Astrocyte of the spinal cord (primary cell): ENCODE data around the gene ROR1.

Experiments
- DNase-seq: peaks from one replicate; pipeline ENCODE4 v3.0.0; 2011; ENCODE audit warnings: low read depth, low spot score
- H3K4me3 ChIP-seq: 2 replicates; pipeline ENCODE4 v1.5.1; 2011; ENCODE audit warnings: low read depth, mild to moderate bottlenecking, low read length, moderate library complexity
- in situ Hi-C: cut with HindIII; loops from 2 replicates; pipeline ENCODE4 v1.10.0; 2017; ENCODE audit warnings: low sequenced_read_pairs
- TF ChIP-seq, protein P1 (sequence below): IDR thresholded peaks from 2 replicates; pipeline ENCODE4 v1.5.1; 2012; ENCODE audit warnings: low read depth, mild to moderate bottlenecking, low read length, inconsistent platforms

Gene ROR1

GRCh38 chr1:63973005-63973419 is 199.2 kb downstream of the ROR1 start:
- in situ Hi-C loops = no loop called here

GRCh38 chr1:63974966-63975365 is 201.1 kb downstream of the ROR1 start:
- H3K4me3 ChIP-seq = no peak overlapping the region
- TF ChIP-seq, protein P1, sequence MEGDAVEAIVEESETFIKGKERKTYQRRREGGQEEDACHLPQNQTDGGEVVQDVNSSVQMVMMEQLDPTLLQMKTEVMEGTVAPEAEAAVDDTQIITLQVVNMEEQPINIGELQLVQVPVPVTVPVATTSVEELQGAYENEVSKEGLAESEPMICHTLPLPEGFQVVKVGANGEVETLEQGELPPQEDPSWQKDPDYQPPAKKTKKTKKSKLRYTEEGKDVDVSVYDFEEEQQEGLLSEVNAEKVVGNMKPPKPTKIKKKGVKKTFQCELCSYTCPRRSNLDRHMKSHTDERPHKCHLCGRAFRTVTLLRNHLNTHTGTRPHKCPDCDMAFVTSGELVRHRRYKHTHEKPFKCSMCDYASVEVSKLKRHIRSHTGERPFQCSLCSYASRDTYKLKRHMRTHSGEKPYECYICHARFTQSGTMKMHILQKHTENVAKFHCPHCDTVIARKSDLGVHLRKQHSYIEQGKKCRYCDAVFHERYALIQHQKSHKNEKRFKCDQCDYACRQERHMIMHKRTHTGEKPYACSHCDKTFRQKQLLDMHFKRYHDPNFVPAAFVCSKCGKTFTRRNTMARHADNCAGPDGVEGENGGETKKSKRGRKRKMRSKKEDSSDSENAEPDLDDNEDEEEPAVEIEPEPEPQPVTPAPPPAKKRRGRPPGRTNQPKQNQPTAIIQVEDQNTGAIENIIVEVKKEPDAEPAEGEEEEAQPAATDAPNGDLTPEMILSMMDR = no peak
- in situ Hi-C loops = no loop called here

More at GRCh38 chr1:63973005-63973419, 199.2 kb downstream of the ROR1 start:
- H3K4me3 ChIP-seq = no peak overlapping the region
- TF ChIP-seq, protein P1 = no peak
- no peak for DNase-seq

GRCh38 chr1:63975481-63975880 is 201.7 kb downstream of the ROR1 start:
- in situ Hi-C loops = no loop called here
- H3K4me3 ChIP-seq = no peak overlapping the region
- no peak for DNase-seq
- TF ChIP-seq, protein P1 = no peak

More at GRCh38 chr1:63974966-63975365, 201.1 kb downstream of the ROR1 start:
- no peak for DNase-seq

DNA sequence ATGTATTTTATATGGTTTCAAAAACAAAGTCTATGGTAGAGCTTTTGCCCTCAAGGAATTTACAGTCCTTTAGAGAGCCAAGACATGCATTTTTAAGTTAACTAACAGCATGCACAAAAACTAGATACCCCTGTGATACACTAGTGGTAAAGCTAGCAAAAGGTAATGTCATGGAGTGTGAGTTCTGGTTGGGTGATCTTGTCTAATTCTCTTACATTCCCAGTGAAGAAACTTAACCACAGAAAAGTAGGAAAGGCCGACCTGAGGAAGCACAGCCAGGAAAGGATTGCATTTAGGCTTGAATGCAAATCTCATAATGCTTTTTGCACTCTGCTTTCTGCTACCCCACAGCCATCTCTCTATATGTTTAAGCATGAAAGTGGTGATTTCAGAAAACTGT is 202.2 kb downstream of the ROR1 start:
- TF ChIP-seq, protein P1 = no peak
- H3K4me3 ChIP-seq = no peak overlapping the region
- no peak for DNase-seq
- in situ Hi-C loops = no loop called here

- TF ChIP-seq, protein P1 = no peak
- H3K4me3 ChIP-seq = no peak overlapping the region
- in situ Hi-C loops = no loop called here
- DNase-seq = no peak
Observed at GRCh38 chr1:63977466-63977865, 203.6 kb downstream of the ROR1 start.

- TF ChIP-seq, protein P1 = no peak
- in situ Hi-C loops = no loop called here
- no peak for DNase-seq
- no peak overlapping the region for H3K4me3 ChIP-seq
Observed at GRCh38 chr1:63980740-63981407, 207.1 kb downstream of the ROR1 start.
